ENCODE measurements around the gene GTF2A1L. TPM values are rescaled to one million over a fixed set of nuclear protein-coding genes. Genes with fewer than 3 reads are reported as not detected.

GTF2A1L gene
- total RNA-seq, 1 donor from 2014 or later, result not detected

DNA sequence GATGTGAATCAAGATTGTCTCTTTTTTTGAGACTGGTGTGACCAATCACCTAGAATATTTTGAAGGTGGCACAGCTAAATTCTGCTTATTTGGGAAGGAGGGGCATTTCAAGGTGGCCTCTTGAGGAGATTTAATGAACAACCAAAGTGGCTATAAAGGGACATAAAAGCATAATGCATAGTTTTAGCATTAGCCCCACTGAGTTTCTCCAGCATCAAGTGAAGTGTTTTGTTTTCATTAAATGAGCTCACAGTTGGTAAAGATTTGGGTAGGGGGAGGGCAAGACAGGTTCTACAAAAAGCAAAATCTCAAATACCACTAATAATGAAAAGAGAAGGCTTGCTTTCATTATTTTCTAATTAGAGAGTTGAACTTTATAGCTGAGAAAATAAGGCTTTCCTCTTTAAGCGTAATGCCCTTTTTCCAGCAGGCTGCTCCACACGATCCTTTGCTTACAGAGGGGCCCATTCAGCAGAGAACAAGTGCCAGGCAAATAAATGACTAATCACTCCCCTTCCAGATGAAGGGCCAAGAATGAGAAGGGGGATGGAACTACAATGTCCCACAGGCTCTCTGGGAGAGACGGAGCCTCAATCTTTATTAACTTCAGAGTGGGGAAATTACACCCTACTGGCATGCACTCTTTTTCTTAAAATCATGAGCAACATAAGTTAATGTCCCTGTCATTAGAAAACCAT, 102.0 kb downstream of the GTF2A1L start:
- no peaks in the 10 kb centered on the region for H4K20me1 ChIP-seq (ENCODE audit: insufficient read depth, low read length)
- H3K4me1 ChIP-seq (ENCODE audit: insufficient read depth, low read length), result peaks cover 27% of the 10 kb centered on the region
- H3K9me3 ChIP-seq (ENCODE audit: insufficient read depth, low read depth, low read length), result no peaks in the 10 kb centered on the region
- H3K27me3 Mint-ChIP-seq (ENCODE audit: low read depth, unreplicated experiment), result peaks cover under 1% of the 10 kb centered on the region
- FAIRE-seq (no peak), DNase-seq (ENCODE audit: low read depth) (peak; percentile 52)
- H3K9ac ChIP-seq (ENCODE audit: low read length), result no peak overlapping the region
- H3K9me3 Mint-ChIP-seq (ENCODE audit: unreplicated experiment), result peaks cover 3% of the 10 kb centered on the region
- no peak overlapping the region for H3K4me3 ChIP-seq (ENCODE audit: insufficient read depth, low read depth, low read length)
- H3K36me3 ChIP-seq (ENCODE audit: insufficient read depth, low read length), result no peaks in the 10 kb centered on the region
- H3K4me1 Mint-ChIP-seq (ENCODE audit: low read depth, unreplicated experiment), result peaks cover 44% of the 10 kb centered on the region
- no peak overlapping the region for H3K4me3 Mint-ChIP-seq (ENCODE audit: unreplicated experiment)
- peak overlapping the region; percentile 17 for H3K27ac ChIP-seq (ENCODE audit: low read depth, low read length)
- H2AFZ ChIP-seq (ENCODE audit: low read depth, low read length), result no peak overlapping the region
- no peaks in the 10 kb centered on the region for H3K79me2 ChIP-seq (ENCODE audit: insufficient read depth, low read length)
- H3K36me3 Mint-ChIP-seq (ENCODE audit: low read depth, unreplicated experiment), result no peaks in the 10 kb centered on the region
- no peaks in the 10 kb centered on the region for H3K27me3 ChIP-seq (ENCODE audit: insufficient read depth, low read length)
- H3K4me2 ChIP-seq (ENCODE audit: low read length), result peak overlapping the region; percentile 25
- no peak overlapping the region for H3K27ac Mint-ChIP-seq (ENCODE audit: unreplicated experiment)
- TF ChIP-seq, protein P1, sequence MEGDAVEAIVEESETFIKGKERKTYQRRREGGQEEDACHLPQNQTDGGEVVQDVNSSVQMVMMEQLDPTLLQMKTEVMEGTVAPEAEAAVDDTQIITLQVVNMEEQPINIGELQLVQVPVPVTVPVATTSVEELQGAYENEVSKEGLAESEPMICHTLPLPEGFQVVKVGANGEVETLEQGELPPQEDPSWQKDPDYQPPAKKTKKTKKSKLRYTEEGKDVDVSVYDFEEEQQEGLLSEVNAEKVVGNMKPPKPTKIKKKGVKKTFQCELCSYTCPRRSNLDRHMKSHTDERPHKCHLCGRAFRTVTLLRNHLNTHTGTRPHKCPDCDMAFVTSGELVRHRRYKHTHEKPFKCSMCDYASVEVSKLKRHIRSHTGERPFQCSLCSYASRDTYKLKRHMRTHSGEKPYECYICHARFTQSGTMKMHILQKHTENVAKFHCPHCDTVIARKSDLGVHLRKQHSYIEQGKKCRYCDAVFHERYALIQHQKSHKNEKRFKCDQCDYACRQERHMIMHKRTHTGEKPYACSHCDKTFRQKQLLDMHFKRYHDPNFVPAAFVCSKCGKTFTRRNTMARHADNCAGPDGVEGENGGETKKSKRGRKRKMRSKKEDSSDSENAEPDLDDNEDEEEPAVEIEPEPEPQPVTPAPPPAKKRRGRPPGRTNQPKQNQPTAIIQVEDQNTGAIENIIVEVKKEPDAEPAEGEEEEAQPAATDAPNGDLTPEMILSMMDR (IDR thresholded peaks at IDR 0.05; ENCODE audit: insufficient read depth, low read depth, low read length), result no peak
- TF ChIP-seq EZH2 (IDR thresholded peaks at IDR 0.05; ENCODE audit: insufficient read depth, low read length), result no peak

DNA sequence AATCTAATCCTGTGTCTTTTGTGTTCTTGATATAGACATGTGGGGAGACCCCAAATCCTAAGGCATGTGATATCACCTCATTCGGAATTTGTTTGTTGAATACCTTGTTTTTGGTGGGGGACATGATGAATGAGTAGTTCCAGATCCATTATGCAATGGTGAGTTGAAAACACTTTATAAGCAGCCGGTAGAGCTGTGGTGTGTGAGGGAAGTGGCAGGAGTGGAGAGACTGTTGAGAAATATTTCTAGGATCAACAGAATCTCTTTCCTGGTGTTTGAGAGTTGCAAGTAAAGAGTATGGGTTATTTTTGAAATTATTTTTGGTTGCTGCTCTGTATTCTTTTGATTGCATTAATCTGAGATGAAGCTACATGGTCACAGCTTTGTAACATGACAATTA, 103.5 kb downstream of the GTF2A1L start:
- DNase-seq (ENCODE audit: low read depth), result no peak
- Mint-ChIP-seq H3K9me3 (ENCODE audit: unreplicated experiment) (peaks cover 3% of the 10 kb centered on the region), H3K4me3 (ENCODE audit: unreplicated experiment) (no peak overlapping the region), H3K4me1 (ENCODE audit: low read depth, unreplicated experiment) (peaks cover 31% of the 10 kb centered on the region), H3K27ac (ENCODE audit: unreplicated experiment) (no peak overlapping the region), H3K36me3 (ENCODE audit: low read depth, unreplicated experiment) (no peaks in the 10 kb centered on the region), H3K27me3 (ENCODE audit: low read depth, unreplicated experiment) (peaks cover 2% of the 10 kb centered on the region)
- Histone ChIP-seq H3K9me3 (ENCODE audit: insufficient read depth, low read depth, low read length) (no peaks in the 10 kb centered on the region), H3K27me3 (ENCODE audit: insufficient read depth, low read length) (no peaks in the 10 kb centered on the region), H3K9ac (ENCODE audit: low read length) (no peak overlapping the region), H3K79me2 (ENCODE audit: insufficient read depth, low read length) (no peaks in the 10 kb centered on the region), H3K4me3 (ENCODE audit: insufficient read depth, low read depth, low read length) (no peak overlapping the region), H3K27ac (ENCODE audit: low read depth, low read length) (no peak overlapping the region), H3K36me3 (ENCODE audit: insufficient read depth, low read length) (no peaks in the 10 kb centered on the region), H2AFZ (ENCODE audit: low read depth, low read length) (no peak overlapping the region), H4K20me1 (ENCODE audit: insufficient read depth, low read length) (no peaks in the 10 kb centered on the region), H3K4me1 (ENCODE audit: insufficient read depth, low read length) (peaks cover 20% of the 10 kb centered on the region), H3K4me2 (ENCODE audit: low read length) (no peak overlapping the region)
- TF ChIP-seq, protein P1 (IDR thresholded peaks at IDR 0.05; ENCODE audit: insufficient read depth, low read depth, low read length), result no peak
- no peak for TF ChIP-seq EZH2 (IDR thresholded peaks at IDR 0.05; ENCODE audit: insufficient read depth, low read length)
- FAIRE-seq, result no peak

DNA sequence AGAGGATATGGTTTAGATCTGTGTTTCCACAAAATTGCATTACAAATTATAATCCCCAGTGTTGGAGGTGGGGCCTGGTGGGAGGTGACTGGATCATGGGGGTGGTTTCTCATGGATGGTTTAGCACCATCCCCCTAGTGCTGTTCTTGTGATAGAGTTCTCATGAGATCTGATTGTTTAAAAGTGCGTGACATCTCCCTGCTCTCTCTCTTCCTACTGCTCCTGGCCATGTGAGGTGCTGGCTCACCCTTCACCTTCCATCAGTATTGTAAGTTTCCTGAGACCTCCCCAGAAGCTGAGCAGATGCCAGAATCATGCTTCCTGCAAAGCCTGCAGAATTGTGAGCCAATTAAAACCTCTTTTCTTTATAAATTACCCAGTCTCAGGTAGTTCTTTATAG, 104.7 kb downstream of the GTF2A1L start:
- DNase-seq (ENCODE audit: low read depth) (no peak), FAIRE-seq (no peak)
- Histone ChIP-seq H3K27me3 (ENCODE audit: insufficient read depth, low read length) (no peaks in the 10 kb centered on the region), H3K79me2 (ENCODE audit: insufficient read depth, low read length) (no peaks in the 10 kb centered on the region), H3K36me3 (ENCODE audit: insufficient read depth, low read length) (no peaks in the 10 kb centered on the region), H3K4me1 (ENCODE audit: insufficient read depth, low read length) (peaks cover 20% of the 10 kb centered on the region), H3K4me3 (ENCODE audit: insufficient read depth, low read depth, low read length) (no peak overlapping the region), H4K20me1 (ENCODE audit: insufficient read depth, low read length) (no peaks in the 10 kb centered on the region), H2AFZ (ENCODE audit: low read depth, low read length) (no peak overlapping the region), H3K9ac (ENCODE audit: low read length) (no peak overlapping the region), H3K4me2 (ENCODE audit: low read length) (no peak overlapping the region), H3K9me3 (ENCODE audit: insufficient read depth, low read depth, low read length) (no peaks in the 10 kb centered on the region), H3K27ac (ENCODE audit: low read depth, low read length) (no peak overlapping the region)
- Mint-ChIP-seq H3K4me3 (ENCODE audit: unreplicated experiment) (no peak overlapping the region), H3K36me3 (ENCODE audit: low read depth, unreplicated experiment) (no peaks in the 10 kb centered on the region), H3K27me3 (ENCODE audit: low read depth, unreplicated experiment) (peaks cover 2% of the 10 kb centered on the region), H3K27ac (ENCODE audit: unreplicated experiment) (peak overlapping the region; percentile 62), H3K4me1 (ENCODE audit: low read depth, unreplicated experiment) (peaks cover 31% of the 10 kb centered on the region), H3K9me3 (ENCODE audit: unreplicated experiment) (peaks cover 3% of the 10 kb centered on the region)
- TF ChIP-seq EZH2 (IDR thresholded peaks at IDR 0.05; ENCODE audit: insufficient read depth, low read length), result no peak
- TF ChIP-seq, protein P1 (IDR thresholded peaks at IDR 0.05; ENCODE audit: insufficient read depth, low read depth, low read length), result no peak
